HCT116 (cell line): Measurements from ENCODE around the gene PAK1. TPM values are rescaled to one million over a fixed set of nuclear protein-coding genes. Genes with fewer than 3 reads are reported as not detected.

Source experiments
- ATAC-seq: fragments of 200-7000 bp; cut with Tn5 transposase; 2 replicates; pipeline ENCODE4 v1.9.1; 2020; ENCODE audit warnings: mild to moderate bottlenecking, moderate library complexity
- BruUV-seq: library from RNA; stranded (reverse); fragments of 400-500 nt; replicated peaks from 2 replicates; lab custom pipeline; 2021; lab: Mats Ljungman, UMichigan
- CTCF ChIA-PET: fragments of 300-600 bp; sonication (Branson Sonifier 250); formaldehyde crosslinking; loops from one replicate; lab custom pipeline; 2021; ENCODE audit warnings: antibody characterized with exemption; lab: Charles Lee
- POLR2A ChIA-PET: fragments of 300-600, 350-600 bp; sonication (Branson Sonifier 250); formaldehyde crosslinking; loops from one replicate; lab custom pipeline; 2021; ENCODE audit warnings: antibody characterized with exemption; lab: Charles Lee
- RAD21 ChIA-PET, 2 experiments: fragments of 300-600 bp; sonication (Branson Sonifier 250); formaldehyde crosslinking; loops; one replicate each; lab custom pipeline; 2023; ENCODE audit warnings: low total read pairs in 2 of 2; ENCODE audit not compliant: uncharacterized antibody in 2 of 2, unreplicated experiment in 2 of 2, low non-redundant PET in 1 of 2; lab: Charles Lee
- DNase-seq: peaks from one replicate; pipeline ENCODE4 v3.0.0-alpha.2; 2010; ENCODE audit warnings: low read depth, low spot score
- H2AFZ ChIP-seq: fragments of 200-600 bp; shearing (Covaris generic), sonication (generic); 2 replicates; pipeline ENCODE4 v1.6.1; 2017; ENCODE audit warnings: low read depth, mixed run types, mixed read lengths, antibody characterized with exemption, low read length; ENCODE audit not compliant: poor library complexity, severe bottlenecking
- H3K27ac ChIP-seq: 2 replicates; pipeline ENCODE4 v1.5.1; 2012; ENCODE audit warnings: low read depth, low read length
- H3K27me3 ChIP-seq: fragments of 200-600 bp; sonication (generic); 2 replicates; pipeline ENCODE4 v1.6.1; 2016; ENCODE audit warnings: mixed run types, low read length, mixed read lengths; ENCODE audit not compliant: insufficient read depth
- H3K36me3 ChIP-seq, 2 experiments: fragments of 200-500 bp in 1 of 2; fragments of 200-600 bp in 1 of 2; sonication (Bioruptor generic) in 1 of 2; sonication (generic) in 1 of 2; 2 replicates each; pipeline versions ENCODE4 v1.5.1 to v1.6.1; 2014 to 2016; ENCODE audit warnings: low read length in 2 of 2, inconsistent platforms in 1 of 2, mixed read lengths in 1 of 2, mixed run types in 1 of 2; ENCODE audit not compliant: insufficient read depth in 2 of 2, control insufficient read depth in 1 of 2
- H3K4me1 ChIP-seq, 2 experiments: fragments of 200-600 bp in 1 of 2; sonication (generic) in 1 of 2; 2 replicates each; pipeline versions ENCODE4 v1.5.1 to v1.6.1; 2012 to 2017; ENCODE audit warnings: low read length in 2 of 2, inconsistent platforms in 1 of 2, mild to moderate bottlenecking in 1 of 2, mixed read lengths in 1 of 2, mixed run types in 1 of 2, moderate library complexity in 1 of 2; ENCODE audit not compliant: insufficient read depth in 2 of 2, control insufficient read depth in 1 of 2
- H3K4me2 ChIP-seq: fragments of 200-600 bp; sonication (generic); 2 replicates; pipeline ENCODE4 v1.6.1; 2017; ENCODE audit warnings: mixed run types, low read length, mixed read lengths
- H3K4me3 ChIP-seq, 2 experiments: fragments of 200-600 bp in 1 of 2; sonication (generic) in 1 of 2; replicated peaks in 1 of 2; 2 replicates each; pipeline ENCODE4 v1.5.1; 2011 to 2016; ENCODE audit warnings: low read length in 2 of 2, control low read depth in 1 of 2, low read depth in 1 of 2, mild to moderate bottlenecking in 1 of 2, mixed read lengths in 1 of 2, mixed run types in 1 of 2
- H3K79me2 ChIP-seq: fragments of 200-600 bp; sonication (generic); 2 replicates; pipeline ENCODE4 v1.6.1; 2017; ENCODE audit warnings: mild to moderate bottlenecking, mixed run types, low read length, moderate library complexity, mixed read lengths; ENCODE audit not compliant: insufficient read depth
- H3K9ac ChIP-seq: fragments of 200-600 bp; sonication (generic); 2 replicates; pipeline ENCODE4 v1.6.1; 2016; ENCODE audit warnings: low read length, mixed read lengths
- H3K9me2 ChIP-seq: fragments of 200-600 bp; sonication (generic), shearing (Covaris generic); 2 replicates; pipeline ENCODE4 v1.6.1; 2017; ENCODE audit warnings: mixed run types, mild to moderate bottlenecking, moderate library complexity; ENCODE audit not compliant: insufficient read depth
- H3K9me3 ChIP-seq, 2 experiments: fragments of 200-500 bp in 1 of 2; fragments of 200-600 bp in 1 of 2; sonication (Bioruptor generic) in 1 of 2; sonication (generic) in 1 of 2; 2 replicates each; pipeline ENCODE4 v1.6.1; 2014 to 2017; ENCODE audit warnings: low read length in 2 of 2, mixed read lengths in 2 of 2, inconsistent platforms in 1 of 2, low read depth in 1 of 2, mild to moderate bottlenecking in 1 of 2, mixed run types in 1 of 2, moderate library complexity in 1 of 2; ENCODE audit not compliant: control insufficient read depth in 1 of 2, insufficient read depth in 1 of 2
- H4K20me1 ChIP-seq: fragments of 200-600 bp; sonication (generic), shearing (Covaris generic); 2 replicates; pipeline ENCODE4 v1.6.1; 2017; ENCODE audit warnings: mixed run types, mild to moderate bottlenecking, moderate library complexity; ENCODE audit not compliant: insufficient read depth
- EGR1 ChIP-seq: IDR thresholded peaks from 2 replicates; pipeline ENCODE4 v1.6.1; 2012; ENCODE audit warnings: low read depth
- ELF1 ChIP-seq: IDR thresholded peaks from 2 replicates; pipeline ENCODE4 v1.6.1; 2012; ENCODE audit warnings: low read depth, borderline replicate concordance
- EZH2phosphoT487 ChIP-seq: fragments of 200-600 bp; IDR thresholded peaks from 2 replicates; pipeline ENCODE4 v1.6.1; 2018; ENCODE audit warnings: antibody characterized with exemption, borderline replicate concordance
- FOSL1 ChIP-seq: IDR thresholded peaks from 2 replicates; pipeline ENCODE4 v1.6.1; 2012; ENCODE audit warnings: low read depth
- JUND ChIP-seq: IDR thresholded peaks from 2 replicates; pipeline ENCODE4 v1.6.1; 2012
- RAD21 ChIP-seq: IDR thresholded peaks from 2 replicates; pipeline ENCODE4 v1.6.1; 2012; ENCODE audit warnings: low read depth, mild to moderate bottlenecking
- SP1 ChIP-seq: IDR thresholded peaks from 2 replicates; pipeline ENCODE4 v1.6.1; 2012; ENCODE audit warnings: low read depth
- SRF ChIP-seq: IDR thresholded peaks from 2 replicates; pipeline ENCODE4 v1.6.1; 2012; ENCODE audit warnings: low read depth
- TCF7L2 ChIP-seq: IDR thresholded peaks from 2 replicates; pipeline ENCODE4 v1.7.0; 2011; ENCODE audit warnings: borderline replicate concordance, inconsistent platforms; ENCODE audit not compliant: insufficient read depth, insufficient read length; ENCODE audit errors: extremely low read depth
- ZFX ChIP-seq: fragments of 450-650 bp; IDR thresholded peaks from 2 replicates; pipeline ENCODE4 v1.6.1; 2017
- intact Hi-C: fragments of 100-400 bp; cut with micrococcal nuclease; formaldehyde crosslinking; loops from 2 replicates; pipeline ENCODE4 v1.10.0; 2022
- total RNA-seq: library from RNA; stranded (reverse); gene quantifications from one replicate; pipeline ENCODE4 v1.2.1, GENCODE V29; 2021; ENCODE audit not compliant: unreplicated experiment
- TF ChIP-seq, protein P1 (sequence below), 3 experiments: fragments of 200-600 bp in 1 of 3; sonication (generic) in 1 of 3; IDR thresholded peaks in 2 of 3; conservative IDR thresholded peaks in 1 of 3; 2 replicates each; pipeline ENCODE4 v1.5.1; 2012 to 2017; ENCODE audit warnings: low read depth in 2 of 3, low read length in 2 of 3, antibody characterized with exemption in 1 of 3, borderline replicate concordance in 1 of 3, control low read depth in 1 of 3, mild to moderate bottlenecking in 1 of 3, mixed read lengths in 1 of 3, mixed run types in 1 of 3, moderate library complexity in 1 of 3; ENCODE audit not compliant: insufficient read depth in 1 of 3
- TF ChIP-seq, protein P2 (sequence below): IDR thresholded peaks from 2 replicates; pipeline ENCODE4 v1.6.1; 2012; ENCODE audit warnings: low read depth
- TF ChIP-seq, protein P3 (sequence below): IDR thresholded peaks from 2 replicates; pipeline ENCODE4 v1.6.1; 2012

PAK1 gene
- total RNA-seq, 1 experiment from 2014 or later, result 56.1 TPM

DNA sequence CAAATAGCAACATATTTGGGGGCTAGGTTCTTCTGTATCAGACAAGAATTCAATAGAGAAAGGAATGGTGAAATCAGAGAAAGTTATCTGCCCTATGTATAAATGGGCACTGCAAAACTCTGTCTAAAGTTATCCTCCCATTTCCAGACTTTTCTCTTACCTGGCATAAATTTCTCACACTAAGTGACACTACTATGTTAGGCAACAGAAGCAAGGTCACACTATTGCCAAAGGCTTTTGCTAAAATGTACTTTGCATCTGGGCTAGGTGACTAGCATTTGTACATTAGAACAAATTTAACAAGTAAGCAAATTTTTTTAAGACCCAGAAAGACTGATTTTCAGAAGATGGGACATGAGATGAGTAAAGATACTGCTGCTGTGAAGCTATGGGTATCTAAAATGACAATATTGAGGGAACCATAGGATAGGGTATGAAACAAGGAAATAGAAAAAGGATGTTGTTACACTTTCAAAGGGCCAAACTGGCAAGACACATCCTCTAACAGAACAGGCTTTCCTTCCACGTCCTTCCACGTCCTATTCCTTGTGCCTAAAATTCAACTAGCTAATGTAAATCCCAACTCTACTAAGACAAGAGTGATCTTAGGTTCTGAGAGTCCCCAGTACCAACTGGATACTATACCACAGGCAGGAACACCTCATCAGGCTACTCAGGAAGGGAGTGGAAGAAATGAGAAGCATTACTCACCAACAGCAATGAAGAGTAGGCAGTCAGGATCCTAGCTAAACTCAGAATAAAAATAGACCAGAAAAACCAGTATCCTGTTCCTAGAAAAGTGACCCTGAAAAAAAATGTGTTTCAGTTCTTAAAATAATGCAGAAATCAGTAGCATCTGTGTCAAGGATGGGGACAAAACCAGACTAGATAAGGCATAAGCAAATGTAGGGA lies 195.0 kb downstream of the PAK1 start:
- H2AFZ ChIP-seq, result no peak overlapping the region
- H3K4me2 ChIP-seq, result peak overlapping the region; percentile 12; the same call in 1 of the 2 replicates
- no peaks in the 10 kb centered on the region for H3K79me2 ChIP-seq
- ChIA-PET CTCF (no interaction called here), POLR2A (no interaction called here), RAD21 (no interaction called here)
- intact Hi-C loops, result no loop called here
- no peaks in the 10 kb centered on the region for H3K36me3 ChIP-seq
- H3K9ac ChIP-seq, result no peak overlapping the region
- H3K4me1 ChIP-seq, result peaks cover 0 to 8% of the 10 kb centered on the region in 2 experiments; a peak in 1 of 4 replicates
- H3K27me3 ChIP-seq, result no peaks in the 10 kb centered on the region
- ATAC-seq (no peak), DNase-seq (no peak)
- H3K9me2 ChIP-seq, result no peaks in the 10 kb centered on the region
- no peaks in the 10 kb centered on the region for H3K9me3 ChIP-seq
- H3K4me3 ChIP-seq, result no peak overlapping the region
- H4K20me1 ChIP-seq, result no peaks in the 10 kb centered on the region
- BruUV-seq, result no TSS peak
- no peak overlapping the region for H3K27ac ChIP-seq
- TF ChIP-seq SP1 (peak; percentile 21; the same call in 1 of the 2 replicates), FOSL1 (no peak)
- TF ChIP-seq, all 23 proteins: peak for 1

DNA sequence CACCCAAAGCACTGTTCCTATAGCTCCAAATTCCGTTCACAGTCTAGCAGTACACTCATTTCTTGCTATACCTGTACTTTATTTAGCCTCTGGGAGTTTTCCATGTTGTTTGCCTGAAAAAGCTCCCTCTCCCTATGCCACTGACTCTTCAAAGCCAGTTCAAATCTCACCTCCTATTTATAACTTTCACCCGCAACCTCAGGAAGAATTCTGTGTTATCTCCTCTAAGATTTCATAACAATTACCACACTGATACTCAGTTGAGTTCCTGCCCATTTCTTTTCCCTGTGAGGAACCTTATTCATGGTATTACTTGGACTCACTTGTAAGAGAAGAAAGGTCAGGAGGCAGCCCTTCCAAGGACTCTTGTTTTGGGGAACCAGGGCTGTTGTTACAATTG lies 197.6 kb downstream of the PAK1 start:
- no peak for ATAC-seq
- intact Hi-C loops, result no loop called here
- Histone ChIP-seq H3K4me3 (no peak overlapping the region), H3K27ac (no peak overlapping the region), H4K20me1 (no peaks in the 10 kb centered on the region), H3K9me2 (no peaks in the 10 kb centered on the region), H3K4me2 (no peak overlapping the region), H3K27me3 (no peaks in the 10 kb centered on the region), H3K36me3 (no peaks in the 10 kb centered on the region), H3K9ac (no peak overlapping the region), H2AFZ (no peak overlapping the region), H3K9me3 (no peaks in the 10 kb centered on the region), H3K4me1 (peaks cover 0 to 8% of the 10 kb centered on the region in 2 experiments; a peak in 1 of 4 replicates), H3K79me2 (no peaks in the 10 kb centered on the region)
- CTCF ChIA-PET, result no interaction called here
- DNase-seq, result no peak
- no TSS peak for BruUV-seq
- RAD21 ChIA-PET, result no interaction called here
- POLR2A ChIA-PET, result no interaction called here
- TF ChIP-seq, protein P1, sequence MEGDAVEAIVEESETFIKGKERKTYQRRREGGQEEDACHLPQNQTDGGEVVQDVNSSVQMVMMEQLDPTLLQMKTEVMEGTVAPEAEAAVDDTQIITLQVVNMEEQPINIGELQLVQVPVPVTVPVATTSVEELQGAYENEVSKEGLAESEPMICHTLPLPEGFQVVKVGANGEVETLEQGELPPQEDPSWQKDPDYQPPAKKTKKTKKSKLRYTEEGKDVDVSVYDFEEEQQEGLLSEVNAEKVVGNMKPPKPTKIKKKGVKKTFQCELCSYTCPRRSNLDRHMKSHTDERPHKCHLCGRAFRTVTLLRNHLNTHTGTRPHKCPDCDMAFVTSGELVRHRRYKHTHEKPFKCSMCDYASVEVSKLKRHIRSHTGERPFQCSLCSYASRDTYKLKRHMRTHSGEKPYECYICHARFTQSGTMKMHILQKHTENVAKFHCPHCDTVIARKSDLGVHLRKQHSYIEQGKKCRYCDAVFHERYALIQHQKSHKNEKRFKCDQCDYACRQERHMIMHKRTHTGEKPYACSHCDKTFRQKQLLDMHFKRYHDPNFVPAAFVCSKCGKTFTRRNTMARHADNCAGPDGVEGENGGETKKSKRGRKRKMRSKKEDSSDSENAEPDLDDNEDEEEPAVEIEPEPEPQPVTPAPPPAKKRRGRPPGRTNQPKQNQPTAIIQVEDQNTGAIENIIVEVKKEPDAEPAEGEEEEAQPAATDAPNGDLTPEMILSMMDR (IDR thresholded peaks at IDR 0.05 in 2 of 3, conservative IDR thresholded peaks at IDR 0.05 in 1 of 3; ENCODE audit: borderline replicate concordance in 1 of 3, insufficient read depth in 1 of 3, low read depth in 2 of 3, low read length in 2 of 3), result no peak
- TF ChIP-seq EZH2phosphoT487 (no peak), JUND (no peak), ELF1 (no peak), SRF (no peak), RAD21 (no peak), EGR1 (no peak), FOSL1 (no peak), ZFX (no peak), TCF7L2 (no peak), SP1 (no peak)
- TF ChIP-seq, protein P2, sequence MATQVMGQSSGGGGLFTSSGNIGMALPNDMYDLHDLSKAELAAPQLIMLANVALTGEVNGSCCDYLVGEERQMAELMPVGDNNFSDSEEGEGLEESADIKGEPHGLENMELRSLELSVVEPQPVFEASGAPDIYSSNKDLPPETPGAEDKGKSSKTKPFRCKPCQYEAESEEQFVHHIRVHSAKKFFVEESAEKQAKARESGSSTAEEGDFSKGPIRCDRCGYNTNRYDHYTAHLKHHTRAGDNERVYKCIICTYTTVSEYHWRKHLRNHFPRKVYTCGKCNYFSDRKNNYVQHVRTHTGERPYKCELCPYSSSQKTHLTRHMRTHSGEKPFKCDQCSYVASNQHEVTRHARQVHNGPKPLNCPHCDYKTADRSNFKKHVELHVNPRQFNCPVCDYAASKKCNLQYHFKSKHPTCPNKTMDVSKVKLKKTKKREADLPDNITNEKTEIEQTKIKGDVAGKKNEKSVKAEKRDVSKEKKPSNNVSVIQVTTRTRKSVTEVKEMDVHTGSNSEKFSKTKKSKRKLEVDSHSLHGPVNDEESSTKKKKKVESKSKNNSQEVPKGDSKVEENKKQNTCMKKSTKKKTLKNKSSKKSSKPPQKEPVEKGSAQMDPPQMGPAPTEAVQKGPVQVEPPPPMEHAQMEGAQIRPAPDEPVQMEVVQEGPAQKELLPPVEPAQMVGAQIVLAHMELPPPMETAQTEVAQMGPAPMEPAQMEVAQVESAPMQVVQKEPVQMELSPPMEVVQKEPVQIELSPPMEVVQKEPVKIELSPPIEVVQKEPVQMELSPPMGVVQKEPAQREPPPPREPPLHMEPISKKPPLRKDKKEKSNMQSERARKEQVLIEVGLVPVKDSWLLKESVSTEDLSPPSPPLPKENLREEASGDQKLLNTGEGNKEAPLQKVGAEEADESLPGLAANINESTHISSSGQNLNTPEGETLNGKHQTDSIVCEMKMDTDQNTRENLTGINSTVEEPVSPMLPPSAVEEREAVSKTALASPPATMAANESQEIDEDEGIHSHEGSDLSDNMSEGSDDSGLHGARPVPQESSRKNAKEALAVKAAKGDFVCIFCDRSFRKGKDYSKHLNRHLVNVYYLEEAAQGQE, result no peak
- TF ChIP-seq, protein P3, sequence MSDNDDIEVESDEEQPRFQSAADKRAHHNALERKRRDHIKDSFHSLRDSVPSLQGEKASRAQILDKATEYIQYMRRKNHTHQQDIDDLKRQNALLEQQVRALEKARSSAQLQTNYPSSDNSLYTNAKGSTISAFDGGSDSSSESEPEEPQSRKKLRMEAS, result no peak
